ENCODE results near the gene PLIN5.
A peak's percentile ranks its signal among the peaks of the same experiment; 100 is the strongest.
"Not testable (repeated sequence)": the region's sequence is repeated elsewhere in the genome, so short reads cannot be mapped to it uniquely, and the experiment has no call there.

PLIN5 gene

DNA sequence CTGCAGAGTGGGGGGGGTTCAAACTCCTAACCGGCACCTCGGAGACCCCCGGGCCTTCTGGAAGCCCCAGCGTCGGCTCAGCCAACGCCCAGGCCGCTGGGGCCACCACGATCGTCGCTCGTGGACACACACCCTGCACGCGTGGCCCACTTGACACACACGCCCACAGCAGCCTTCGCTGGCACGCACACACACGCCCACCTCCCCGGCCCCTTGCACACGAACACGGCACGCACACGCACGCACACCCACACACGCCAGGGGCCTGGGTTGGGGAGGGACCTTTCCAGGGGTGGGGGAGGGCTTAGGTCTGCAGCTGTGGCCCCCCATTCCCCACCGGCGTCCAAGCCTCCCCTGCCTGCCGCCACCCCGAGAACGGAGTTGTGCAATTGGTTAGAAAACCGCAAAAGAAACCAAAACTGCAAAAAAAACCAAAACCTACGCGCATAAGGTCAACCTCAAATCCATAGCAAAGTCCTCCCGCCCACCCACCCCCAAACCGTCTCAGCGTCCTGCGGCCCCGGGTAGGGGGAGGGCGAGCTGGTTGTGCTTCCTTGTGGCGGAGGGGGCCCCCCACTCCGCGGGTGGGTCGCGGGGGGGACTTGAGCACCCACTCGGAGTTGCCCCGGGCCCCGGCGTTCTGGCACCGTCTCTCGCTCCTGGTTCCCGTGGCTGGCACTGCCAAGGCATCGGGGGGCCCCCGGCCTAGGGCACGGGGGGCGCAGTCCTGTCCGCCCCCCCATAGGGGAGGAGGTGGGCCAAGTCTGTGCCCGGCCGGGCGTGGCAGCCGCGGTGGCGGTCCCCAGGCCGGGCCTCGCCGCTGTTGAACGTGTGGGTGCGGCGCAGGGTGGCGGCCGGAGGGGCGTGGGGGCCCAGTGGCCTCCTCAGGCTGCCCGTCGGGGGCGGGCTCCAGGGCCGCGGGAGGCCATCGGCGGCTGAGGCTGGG is 8.1 kb upstream of the PLIN5 start:
- no peak for DNase-seq

DNA sequence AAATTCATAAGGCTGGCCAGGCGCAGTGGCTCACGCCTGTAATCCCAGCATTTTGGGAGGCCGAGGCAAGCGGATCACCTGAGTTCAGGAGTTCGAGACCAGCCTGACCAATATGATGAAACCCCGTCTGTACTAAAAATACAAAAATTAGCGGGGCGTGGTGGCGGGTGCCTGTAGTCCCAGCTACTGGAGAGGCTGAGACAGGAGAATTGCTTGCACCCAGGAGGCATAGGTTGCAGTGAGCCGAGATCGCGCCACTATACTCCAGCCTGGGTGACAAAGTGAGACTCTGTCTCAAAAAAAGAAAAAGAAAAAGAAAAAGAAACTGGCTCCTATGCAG is 6.8 kb upstream of the PLIN5 start:
- not testable (repeated sequence) for DNase-seq

GRCh38 chr19:4541114-4541805 is 6.2 kb upstream of the PLIN5 start:
- no peak for DNase-seq

DNA sequence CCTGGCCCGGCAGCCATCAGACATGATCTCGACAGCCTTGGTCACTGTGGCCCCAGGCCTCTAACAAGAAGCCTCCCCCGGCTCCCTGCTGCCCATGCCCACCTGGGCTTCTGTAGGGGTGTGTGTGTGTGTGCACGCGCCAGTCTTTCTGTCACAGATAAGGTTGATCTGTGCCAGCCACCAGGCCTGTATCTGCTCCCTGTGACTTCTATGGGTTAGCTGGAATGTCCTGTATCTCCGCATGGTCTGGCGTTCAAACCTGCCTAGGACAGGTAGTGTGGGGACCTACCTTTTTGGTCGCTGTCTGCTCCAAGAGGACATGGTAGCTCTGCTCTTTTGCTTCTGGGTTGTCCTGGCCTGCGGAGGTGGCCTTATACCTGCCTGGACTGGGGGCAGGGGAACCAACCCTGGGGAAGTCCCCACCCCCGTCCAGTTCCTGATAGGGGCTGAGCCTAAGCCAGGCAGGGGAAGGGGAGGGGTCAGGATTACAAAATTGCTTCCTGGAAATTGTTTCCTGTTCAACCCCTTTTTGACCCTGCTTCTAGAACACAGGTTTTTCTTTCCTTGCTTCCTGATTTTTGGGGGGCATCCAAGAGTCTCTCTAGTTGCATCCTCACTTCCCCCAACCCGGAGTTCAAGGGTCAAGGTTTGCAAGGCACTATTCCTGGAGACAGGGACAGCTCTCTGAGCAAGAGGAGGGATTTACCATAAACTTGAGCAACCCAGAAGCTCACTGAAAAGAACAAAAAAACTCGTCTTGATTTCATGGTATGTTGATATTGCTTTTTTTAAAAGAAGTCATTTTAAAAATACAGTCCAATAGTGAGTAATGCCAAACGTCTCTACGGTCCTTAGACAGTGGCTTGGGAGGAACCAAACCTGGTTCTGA is 4.9 kb upstream of the PLIN5 start, which contains the start of gene LRG1:
TSS of gene LRG1 (minus strand) at position 344 of the 889 bp plus-strand sequence. CDS start at position 321, 23 bp downstream.
- DNase-seq = no peak

- no peak for DNase-seq
These were observed 4.2 kb upstream of the PLIN5 start for GRCh38 chr19:4539169-4539692.

GRCh38 chr19:4538601-4538954 is 3.6 kb upstream of the PLIN5 start:
- no peak for DNase-seq

DNA sequence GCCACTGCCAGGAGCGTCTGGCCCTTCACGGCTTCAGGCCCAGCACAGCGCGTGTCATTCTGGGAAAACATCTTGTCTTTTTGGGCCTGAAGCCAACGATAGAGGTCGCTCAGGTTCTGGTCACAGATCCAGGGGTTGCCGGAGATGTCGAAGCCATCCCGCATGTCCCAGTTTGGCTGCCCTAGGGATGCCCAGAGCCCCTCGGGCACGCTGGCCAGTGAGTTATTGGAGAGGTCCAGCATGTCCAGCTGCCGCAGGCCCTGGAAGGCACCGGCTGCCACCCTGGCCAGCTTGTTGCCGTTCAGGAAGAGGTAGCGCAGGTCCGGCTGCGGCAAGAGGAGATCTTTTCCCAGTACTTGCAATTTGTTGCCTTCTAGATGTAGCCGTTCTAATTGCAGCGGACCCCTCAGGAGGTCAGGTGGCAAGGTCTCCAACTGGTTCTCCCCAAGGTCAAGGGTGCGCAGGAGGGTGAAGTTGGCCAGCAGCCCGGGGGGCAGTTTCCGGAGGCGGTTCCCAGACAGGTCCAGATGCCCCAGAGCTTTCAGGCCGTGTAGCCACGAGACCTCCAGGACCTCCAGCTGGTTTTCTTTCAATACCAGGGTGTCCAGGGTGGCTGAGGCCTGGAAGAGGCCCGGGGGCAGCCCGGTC is 3.1 kb upstream of the PLIN5 start:
- no peak for DNase-seq

- no peak for DNase-seq
These were observed 1.8 kb upstream of the PLIN5 start for GRCh38 chr19:4536798-4537197.

GRCh38 chr19:4533835-4534424 is 1.1 kb downstream of the PLIN5 start:
- no peak for DNase-seq

DNA sequence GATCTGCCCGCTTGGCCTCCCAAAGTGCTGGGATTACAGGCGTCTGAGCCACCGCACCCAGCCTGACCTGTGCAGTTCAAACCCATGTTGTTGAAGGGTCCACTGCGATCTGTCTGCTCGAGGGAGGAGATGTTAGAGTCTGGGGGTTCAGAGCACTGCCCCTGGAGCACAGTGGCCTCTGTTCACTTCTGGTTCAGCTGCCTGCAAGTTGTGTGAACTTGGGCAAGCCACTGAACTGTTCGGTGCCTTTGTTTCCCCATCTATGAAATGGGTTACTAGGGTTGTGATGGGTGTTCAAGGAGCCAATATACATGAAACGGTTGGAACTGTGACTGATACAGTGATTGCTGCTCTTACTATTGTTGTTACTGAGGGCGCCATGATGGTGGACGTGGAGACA is 1.7 kb downstream of the PLIN5 start:
- DNase-seq = no peak

GRCh38 chr19:4531562-4532165 is 3.4 kb downstream of the PLIN5 start:
- DNase-seq = no peak

DNA sequence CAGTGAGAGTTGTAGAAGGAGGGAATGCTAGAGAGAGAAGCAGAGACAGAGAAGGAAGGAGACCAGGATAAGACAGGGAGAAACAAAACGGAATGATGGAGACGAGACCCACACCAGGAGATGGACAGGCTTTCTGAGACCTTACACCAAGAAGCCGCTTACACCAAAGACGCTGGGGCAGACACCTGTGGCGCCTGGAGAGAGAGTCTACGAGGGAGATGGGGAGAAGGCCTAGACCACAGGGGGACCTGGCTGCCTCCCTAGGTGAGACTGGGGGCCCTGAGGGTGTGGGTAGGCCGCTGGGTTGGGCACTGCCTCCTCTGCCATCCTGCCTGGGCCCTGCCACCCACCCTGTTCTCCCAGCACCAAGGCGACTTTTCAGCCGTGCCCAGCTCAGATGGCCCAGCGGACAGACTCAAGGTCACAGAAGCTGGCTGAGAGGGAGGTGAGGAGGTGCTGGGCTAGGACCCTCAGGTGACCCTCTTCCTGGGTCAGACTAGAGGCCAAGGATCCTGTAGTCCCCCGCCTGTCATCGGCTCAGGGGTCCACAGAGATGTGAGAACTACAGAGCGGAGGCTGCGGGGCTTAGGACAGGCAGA is 5.0 kb downstream of the PLIN5 start:
- DNase-seq = no peak

- no peak for DNase-seq
These were observed 6.2 kb downstream of the PLIN5 start for GRCh38 chr19:4528843-4529242.

DNA sequence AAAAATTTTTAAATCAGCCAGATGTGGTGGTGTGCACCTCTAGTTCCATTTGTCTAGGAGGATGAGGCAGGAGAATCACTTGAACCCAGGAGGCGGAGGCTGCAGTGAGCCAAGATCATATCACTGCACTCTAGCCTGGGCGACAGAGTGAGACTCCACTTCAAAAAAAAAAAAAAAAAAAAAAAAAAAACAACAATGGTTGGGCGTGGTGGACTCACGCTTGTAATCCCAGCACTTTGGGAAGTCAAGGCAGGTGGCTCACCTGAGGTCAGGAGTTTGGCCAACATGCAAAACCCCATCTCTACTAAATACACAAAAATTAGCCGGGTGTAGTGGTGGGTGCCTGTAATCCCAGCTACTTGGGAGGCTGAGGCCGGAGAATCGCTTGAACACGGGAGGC is 7.6 kb downstream of the PLIN5 start:
- DNase-seq = not testable (repeated sequence)

GRCh38 chr19:4525563-4526002 is 9.4 kb downstream of the PLIN5 start:
- no peak for DNase-seq

DNA sequence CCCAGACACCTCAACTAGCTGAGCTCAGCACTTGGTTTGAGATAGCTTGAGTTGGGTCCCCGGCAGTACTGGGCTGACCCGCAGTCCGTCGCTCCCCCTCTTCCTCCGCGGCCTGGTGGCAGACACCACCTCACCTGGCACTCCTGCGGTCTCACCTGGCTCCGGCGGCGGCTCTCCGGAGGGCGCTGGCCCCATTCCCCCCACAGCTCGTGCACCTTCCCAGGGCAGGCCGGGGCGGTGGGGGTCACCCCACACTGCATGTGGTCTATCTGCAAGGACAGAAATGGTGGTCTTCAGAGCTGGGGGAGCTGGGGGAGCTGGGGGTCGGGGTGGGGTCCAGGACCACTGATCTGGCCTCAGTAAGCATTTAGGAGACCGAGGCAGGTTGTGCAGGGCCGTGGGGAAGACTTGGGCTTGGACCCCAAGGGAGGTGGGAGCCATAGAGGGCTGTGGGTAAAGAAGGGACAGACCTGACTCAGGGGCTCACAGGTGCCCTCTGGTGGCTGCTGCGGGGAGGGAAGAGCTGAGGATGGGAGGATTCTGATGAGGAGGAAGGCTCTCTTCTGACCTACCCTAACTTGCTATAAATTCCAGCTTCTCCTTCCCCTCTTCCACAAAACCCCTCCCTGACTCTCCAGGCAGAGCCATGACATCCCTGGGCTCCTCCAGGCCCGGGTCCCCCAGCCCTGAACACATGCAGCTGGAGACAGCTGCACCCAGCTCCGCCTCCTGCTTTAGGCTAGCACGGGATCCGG is 10.0 kb downstream of the PLIN5 start:
- DNase-seq = peak; percentile 39

DNA sequence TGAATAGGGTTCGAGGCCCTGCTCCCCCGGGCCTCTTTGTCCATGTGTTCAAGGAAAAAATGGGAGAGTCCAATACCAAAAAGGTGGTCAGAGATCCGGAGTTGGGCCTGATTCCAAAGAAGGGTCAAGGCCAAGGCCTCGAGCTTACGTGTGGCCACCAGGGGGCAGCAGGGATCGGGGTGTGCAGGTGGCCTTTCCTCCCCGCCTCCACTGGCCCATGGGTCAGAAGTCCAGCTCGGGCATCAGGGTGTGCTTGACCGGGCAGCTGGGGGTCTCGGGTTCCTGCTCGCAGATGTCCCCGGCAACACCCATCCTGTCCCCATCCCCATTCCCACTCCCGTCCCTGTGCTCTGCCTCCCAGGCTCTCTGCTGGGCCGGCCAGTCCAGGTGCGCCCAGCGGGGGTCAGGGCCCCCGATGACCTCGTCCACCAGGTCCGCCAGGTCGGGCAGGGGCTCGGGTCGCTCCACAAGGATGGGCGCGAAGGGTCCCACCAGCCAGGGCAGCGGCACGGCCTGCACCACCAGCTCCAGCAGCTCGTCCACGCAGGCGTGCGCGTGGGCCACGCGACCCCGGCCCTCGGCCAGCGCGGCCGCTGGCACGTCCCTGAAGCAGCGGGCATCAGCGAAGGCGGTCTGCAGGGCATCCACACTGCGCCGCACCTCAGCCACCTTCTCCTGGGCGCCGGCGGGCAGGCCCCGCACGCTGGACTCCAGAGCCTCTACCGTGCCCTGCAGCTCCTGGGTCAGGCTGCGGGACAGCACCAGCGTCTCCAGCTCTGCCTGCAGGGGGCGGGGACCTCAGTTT is 11.5 kb downstream of the PLIN5 start:
- no peak for DNase-seq

DNA sequence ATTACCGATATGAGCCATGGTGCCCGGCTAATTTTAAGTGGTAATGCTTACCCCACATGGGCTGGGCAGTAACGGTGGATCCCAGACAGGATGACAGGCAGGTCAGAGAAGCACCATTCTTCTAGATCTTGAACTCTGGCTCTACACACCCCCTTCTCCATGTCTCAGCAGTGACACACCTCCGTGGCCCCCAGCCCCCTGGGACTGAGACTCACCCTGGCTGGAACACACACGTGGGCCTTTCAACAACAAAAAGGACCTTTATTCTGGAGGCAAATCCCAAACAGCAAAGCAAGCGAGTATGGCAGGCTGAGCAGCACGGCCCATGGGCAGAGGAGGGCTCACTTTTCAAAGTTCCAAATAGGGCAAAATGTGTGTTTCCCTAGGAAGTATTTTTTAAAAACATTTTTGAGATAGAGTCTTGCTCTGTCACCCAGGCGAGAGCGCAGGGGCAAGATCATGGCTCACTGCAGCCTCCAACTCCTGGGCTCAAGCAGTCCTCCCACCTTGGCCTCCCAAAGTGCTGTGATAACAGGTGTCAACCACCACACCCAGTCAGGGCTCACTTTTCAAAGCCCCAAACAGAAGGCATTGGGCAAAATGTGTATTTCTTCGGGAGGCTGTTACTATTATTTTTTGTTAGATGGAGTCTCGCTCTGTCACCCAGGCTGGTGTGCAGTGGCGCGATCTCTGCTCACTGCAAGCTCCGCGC is 12.6 kb downstream of the PLIN5 start:
- no peak for DNase-seq

DNA sequence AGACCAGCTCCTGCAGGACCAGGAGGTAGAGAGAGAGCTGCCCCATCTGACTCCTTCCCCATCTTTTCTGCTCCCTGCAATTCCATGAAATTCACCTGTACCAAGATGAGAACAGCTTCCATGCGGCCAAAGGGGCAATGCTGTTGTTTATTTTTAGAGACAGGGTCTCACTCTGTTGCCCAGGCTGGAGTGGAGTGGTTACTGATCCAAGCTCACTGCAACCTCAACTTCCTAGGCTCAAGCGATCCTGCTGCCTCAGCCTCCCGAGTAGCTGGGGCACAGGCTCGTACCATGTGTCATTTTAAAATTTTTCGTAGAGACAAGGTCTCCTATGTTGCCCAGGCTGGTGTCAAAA is 13.2 kb downstream of the PLIN5 start:
- DNase-seq = no peak
